Measurements from ENCODE around the gene PPP2R2C. TPM values are rescaled to one million over a fixed set of nuclear protein-coding genes. Genes with fewer than 3 reads are reported as not detected.

Gene PPP2R2C
- polyA plus RNA-seq, 1 donor (not counting 4 experiments of a cell fraction or from before 2014, with no cell fraction given) = 12.3 TPM

- TF ChIP-seq CTCF (optimal IDR thresholded peaks at IDR 0.05 in 1 of 3, IDR thresholded peaks at IDR 0.05 in 1 of 3, conservative IDR thresholded peaks at IDR 0.05 in 1 of 3; ENCODE audit: extremely low read depth in 1 of 3, insufficient read depth in 2 of 3, low read length in 3 of 3) (no peak), EZH2 (IDR thresholded peaks at IDR 0.05; ENCODE audit: low read length) (no peak)
- no peaks in the 10 kb centered on the region for H3K27me3 ChIP-seq (ENCODE audit: control insufficient read depth, extremely low read depth, insufficient read depth, low read length)
- H3K4me2 ChIP-seq (ENCODE audit: control insufficient read depth, extremely low read depth, insufficient read depth, low read depth, low read length) = no peak overlapping the region
- no peak overlapping the region for H3K27ac ChIP-seq (ENCODE audit: control insufficient read depth, insufficient read depth, low read length)
- dilution Hi-C loops (cut with MboI; ENCODE audit: extremely low pct_ligation_motif_present, low sequenced_read_pairs) = no loop called here
- no peaks in the 10 kb centered on the region for H3K4me1 ChIP-seq (ENCODE audit: control insufficient read depth, extremely low read depth, insufficient read depth, low read length)
- H4K20me1 ChIP-seq (ENCODE audit: control insufficient read depth, extremely low read depth, insufficient read depth, low read length) = no peaks in the 10 kb centered on the region
- no peaks in the 10 kb centered on the region for H3K36me3 ChIP-seq (ENCODE audit: control insufficient read depth in 2 of 2, extremely low read depth in 1 of 2, insufficient read depth in 2 of 2, low read length in 2 of 2)
- DNase-seq (ENCODE audit: low read depth, low spot score) (no peak), FAIRE-seq (no peak)
- no peaks in the 10 kb centered on the region for H3K79me2 ChIP-seq (ENCODE audit: control insufficient read depth, insufficient read depth, low read length)
- no peak overlapping the region for H3K9ac ChIP-seq (ENCODE audit: control insufficient read depth, extremely low read depth, insufficient read depth, low read length)
- H3K9me1 ChIP-seq (ENCODE audit: control insufficient read depth, extremely low read depth, insufficient read depth, low read length) = no peaks in the 10 kb centered on the region
- H3K9me3 ChIP-seq (ENCODE audit: control insufficient read depth, low read depth, low read length) = peaks cover 2% of the 10 kb centered on the region
- no peak overlapping the region for H3K4me3 ChIP-seq (ENCODE audit: control insufficient read depth in 2 of 3, extremely low read depth in 1 of 3, insufficient read depth in 2 of 3, low read depth in 1 of 3, low read length in 3 of 3)
- no peak overlapping the region for H2AFZ ChIP-seq (ENCODE audit: control insufficient read depth, low read length)
Observed at GRCh38 chr4:6513678-6514077, 41.3 kb upstream of the PPP2R2C start.

GRCh38 chr4:6509587-6509986 lies 37.2 kb upstream of the PPP2R2C start:
- Histone ChIP-seq H4K20me1 (ENCODE audit: control insufficient read depth, extremely low read depth, insufficient read depth, low read length) (no peaks in the 10 kb centered on the region), H3K9ac (ENCODE audit: control insufficient read depth, extremely low read depth, insufficient read depth, low read length) (no peak overlapping the region), H3K79me2 (ENCODE audit: control insufficient read depth, insufficient read depth, low read length) (no peaks in the 10 kb centered on the region), H3K4me3 (ENCODE audit: control insufficient read depth in 2 of 3, extremely low read depth in 1 of 3, insufficient read depth in 2 of 3, low read depth in 1 of 3, low read length in 3 of 3) (no peak overlapping the region), H3K9me3 (ENCODE audit: control insufficient read depth, low read depth, low read length) (peaks cover 4% of the 10 kb centered on the region), H2AFZ (ENCODE audit: control insufficient read depth, low read length) (no peak overlapping the region), H3K4me1 (ENCODE audit: control insufficient read depth, extremely low read depth, insufficient read depth, low read length) (no peaks in the 10 kb centered on the region), H3K36me3 (ENCODE audit: control insufficient read depth in 2 of 2, extremely low read depth in 1 of 2, insufficient read depth in 2 of 2, low read length in 2 of 2) (no peaks in the 10 kb centered on the region), H3K27me3 (ENCODE audit: control insufficient read depth, extremely low read depth, insufficient read depth, low read length) (no peaks in the 10 kb centered on the region), H3K9me1 (ENCODE audit: control insufficient read depth, extremely low read depth, insufficient read depth, low read length) (no peaks in the 10 kb centered on the region), H3K27ac (ENCODE audit: control insufficient read depth, insufficient read depth, low read length) (no peak overlapping the region), H3K4me2 (ENCODE audit: control insufficient read depth, extremely low read depth, insufficient read depth, low read depth, low read length) (no peak overlapping the region)
- TF ChIP-seq EZH2 (IDR thresholded peaks at IDR 0.05; ENCODE audit: low read length) = no peak
- no peak for TF ChIP-seq CTCF (optimal IDR thresholded peaks at IDR 0.05 in 1 of 3, IDR thresholded peaks at IDR 0.05 in 1 of 3, conservative IDR thresholded peaks at IDR 0.05 in 1 of 3; ENCODE audit: extremely low read depth in 1 of 3, insufficient read depth in 2 of 3, low read length in 3 of 3)
- dilution Hi-C loops (cut with MboI; ENCODE audit: extremely low pct_ligation_motif_present, low sequenced_read_pairs) = no loop called here
- DNase-seq (ENCODE audit: low read depth, low spot score) (no peak), FAIRE-seq (no peak)
